GM15510 (cell line): ENCODE data around the gene TBL1X.

ENCODE experiments used
- POLR2A ChIP-seq: IDR thresholded peaks from 3 replicates; pipeline ENCODE4 v1.6.1; 2011; ENCODE audit warnings: borderline replicate concordance; ENCODE audit not compliant: insufficient read length; ENCODE audit errors: extremely low read depth

TBL1X gene

GRCh38 chrX:9573282-9574106 is 108.6 kb downstream of the TBL1X start:
- no peak for TF ChIP-seq POLR2A

GRCh38 chrX:9576059-9576458 is 111.2 kb downstream of the TBL1X start:
- TF ChIP-seq POLR2A, result no peak

GRCh38 chrX:9577555-9577954 is 112.7 kb downstream of the TBL1X start:
- TF ChIP-seq POLR2A, result no peak

GRCh38 chrX:9578083-9578779 is 113.4 kb downstream of the TBL1X start:
- no peak for TF ChIP-seq POLR2A

GRCh38 chrX:9581771-9582385 is 117.0 kb downstream of the TBL1X start:
- TF ChIP-seq POLR2A, result no peak

GRCh38 chrX:9582956-9583355 is 118.1 kb downstream of the TBL1X start:
- TF ChIP-seq POLR2A, result no peak

GRCh38 chrX:9586992-9587392 is 122.1 kb downstream of the TBL1X start:
- TF ChIP-seq POLR2A, result no peak

GRCh38 chrX:9587642-9588041 is 122.8 kb downstream of the TBL1X start:
- no peak for TF ChIP-seq POLR2A

- TF ChIP-seq POLR2A, result no peak
These were observed 126.6 kb downstream of the TBL1X start for GRCh38 chrX:9591496-9591895.

GRCh38 chrX:9593756-9594155 is 128.9 kb downstream of the TBL1X start:
- no peak for TF ChIP-seq POLR2A

- TF ChIP-seq POLR2A, result no peak
These were observed 130.3 kb downstream of the TBL1X start for GRCh38 chrX:9595174-9595573.

- no peak for TF ChIP-seq POLR2A
These were observed 132.0 kb downstream of the TBL1X start for GRCh38 chrX:9596837-9597236.

- TF ChIP-seq POLR2A, result no peak
These were observed 132.6 kb downstream of the TBL1X start for GRCh38 chrX:9597361-9598035.

- TF ChIP-seq POLR2A, result no peak
These were observed 133.5 kb downstream of the TBL1X start for GRCh38 chrX:9598344-9598743.
